Right lobe of liver (tissue), 4 donors: ENCODE results near the gene GSN.

Source experiments
- CTCF ChIP-seq, 4 donors: fragments of 200-600 bp in 3 of 4; fragments of 450-650 bp in 1 of 4; IDR thresholded peaks; one replicate each; pipeline versions ENCODE4 v1.5.1 to v1.8.0; 2016 to 2022; ENCODE audit warnings: antibody characterized with exemption in 4 of 4, mild to moderate bottlenecking in 2 of 4
- POLR2A ChIP-seq: fragments of 450-650 bp; IDR thresholded peaks from one replicate; pipeline ENCODE4 v1.6.1; 2017; ENCODE audit warnings: antibody characterized with exemption, mild to moderate bottlenecking
- donor health status: DM: no; HTN: no; CAD: no.
- donor health status: DM: no; HTN: no; CAD: no.
- donor health status: DM: no; HTN: yes; CAD: no.

GRCh38 chr9:121249563-121249962 is 18.4 kb upstream of the GSN start:
- TF ChIP-seq POLR2A, result no peak
- no peak for TF ChIP-seq CTCF (IDR thresholded peaks at IDR 0.05)
